Measurements from ENCODE around the gene KCNV2. TPM values are rescaled to one million over a fixed set of nuclear protein-coding genes. Genes with fewer than 3 reads are reported as not detected.
"Not testable (repeated sequence)": the region's sequence is repeated elsewhere in the genome, so short reads cannot be mapped to it uniquely, and the experiment has no call there.

KCNV2 gene
- not detected for total RNA-seq

DNA sequence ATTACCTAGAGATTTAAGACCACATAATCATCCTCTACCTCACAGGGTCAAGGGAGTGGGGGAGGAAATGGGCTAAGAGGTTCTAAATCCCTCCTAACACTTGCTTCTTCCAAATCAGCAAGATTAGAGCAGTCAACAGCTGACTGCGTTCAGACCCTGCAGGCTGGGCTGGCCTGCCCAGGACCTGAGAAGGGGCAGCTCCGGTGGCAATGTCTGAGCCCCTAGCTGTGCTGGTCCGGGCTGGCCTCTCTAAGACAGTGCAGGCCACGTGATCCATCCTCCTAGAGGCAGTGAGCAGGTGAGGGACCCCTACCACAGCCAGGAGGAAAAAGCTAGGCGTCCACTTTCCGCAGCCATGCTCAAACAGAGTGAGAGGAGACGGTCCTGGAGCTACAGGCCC, at the start of gene KCNV2:
KCNV2 (plus strand) TSS at position 126 of the 400 bp plus-strand sequence; CDS start at position 356, 230 bp downstream.
- DNase-seq = no peak

DNA sequence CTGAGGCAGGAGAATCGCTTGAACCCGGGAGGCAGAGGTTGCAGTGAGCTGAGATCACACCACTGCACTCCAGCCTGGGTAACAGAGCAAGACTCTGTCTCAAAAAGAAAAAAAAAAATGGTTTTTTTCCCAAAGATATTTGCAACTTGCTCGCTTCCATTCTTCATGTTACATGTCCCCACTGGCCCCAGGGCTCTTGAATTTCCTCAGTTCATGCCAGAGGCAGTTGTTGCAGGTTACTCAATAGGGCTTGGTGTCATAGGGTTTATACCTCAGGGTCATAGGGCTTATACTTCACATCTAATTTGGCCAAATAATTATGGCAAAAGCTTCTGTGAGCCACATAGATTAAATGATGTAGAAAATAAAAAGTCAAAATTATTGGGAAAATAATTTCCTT, 44.1 kb upstream of the KCNV2 start:
- no peak for DNase-seq

DNA sequence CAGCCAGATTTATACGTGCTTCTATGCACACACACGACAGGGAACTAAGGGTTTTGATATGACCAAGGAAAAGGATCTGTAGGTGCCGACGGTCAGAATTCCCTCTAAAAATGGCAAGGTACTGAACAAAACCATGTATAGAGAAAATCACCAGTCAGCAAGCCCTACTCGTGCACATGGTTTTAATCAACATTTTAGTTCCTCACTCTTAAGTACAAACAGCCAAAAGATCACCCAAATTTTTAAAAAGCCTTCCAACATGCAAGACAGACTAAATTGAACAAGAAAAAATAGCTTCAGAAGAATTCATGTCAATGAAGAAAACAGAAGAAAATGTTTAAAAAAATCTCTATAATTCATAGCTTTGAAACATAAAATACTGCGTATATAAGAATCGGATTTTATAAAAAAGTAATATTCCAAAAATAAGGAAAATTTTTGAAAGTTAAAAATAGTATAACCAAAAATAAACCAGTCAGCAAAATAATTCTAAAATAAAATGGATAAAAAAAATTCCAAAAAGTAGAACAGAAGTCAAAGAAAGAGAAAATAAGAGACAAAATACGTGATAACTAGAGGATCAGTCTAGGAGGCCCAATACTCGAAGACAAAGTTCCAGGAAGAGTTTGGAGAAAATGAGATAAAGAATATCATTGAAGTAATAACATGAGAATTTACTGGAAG, 43.0 kb upstream of the KCNV2 start:
- no peak for DNase-seq

DNA sequence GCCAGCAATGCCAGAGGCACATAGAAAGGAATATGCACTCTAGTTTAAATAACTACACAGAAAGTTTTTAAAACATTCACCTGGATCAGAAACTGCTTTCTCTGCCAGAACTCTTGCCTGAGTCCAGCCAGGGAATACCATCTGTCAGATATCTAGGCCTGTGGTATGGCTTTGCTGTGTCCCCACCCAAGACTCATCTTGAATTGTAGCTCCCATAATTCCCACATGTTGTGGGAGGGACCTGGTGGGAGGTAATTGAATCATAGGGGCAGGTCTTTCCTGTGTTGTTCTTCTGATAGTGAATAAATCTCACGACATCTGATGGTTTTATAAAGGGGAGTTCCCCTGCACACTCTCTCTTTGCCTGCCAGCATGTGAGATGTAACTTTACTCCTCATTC, 41.5 kb upstream of the KCNV2 start:
- DNase-seq = no peak

DNA sequence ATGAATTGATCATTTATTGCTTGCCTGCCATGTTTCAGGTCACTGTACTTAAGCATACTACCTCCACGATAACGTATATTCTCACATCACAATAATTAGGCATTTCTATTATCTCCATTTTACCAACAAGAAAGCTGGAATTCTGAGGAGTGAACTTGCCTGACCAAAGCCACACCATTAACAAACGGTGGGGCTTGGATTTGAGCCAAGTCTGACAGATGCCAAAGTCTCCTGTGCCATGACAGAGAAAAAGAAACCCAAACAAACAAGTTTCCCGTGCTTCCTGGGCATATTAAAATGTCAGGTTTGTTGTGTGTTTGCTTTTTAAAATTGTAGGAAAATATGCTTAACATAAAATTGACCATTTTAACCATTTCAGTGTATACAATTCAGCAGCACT, 40.8 kb upstream of the KCNV2 start:
- DNase-seq = no peak

DNA sequence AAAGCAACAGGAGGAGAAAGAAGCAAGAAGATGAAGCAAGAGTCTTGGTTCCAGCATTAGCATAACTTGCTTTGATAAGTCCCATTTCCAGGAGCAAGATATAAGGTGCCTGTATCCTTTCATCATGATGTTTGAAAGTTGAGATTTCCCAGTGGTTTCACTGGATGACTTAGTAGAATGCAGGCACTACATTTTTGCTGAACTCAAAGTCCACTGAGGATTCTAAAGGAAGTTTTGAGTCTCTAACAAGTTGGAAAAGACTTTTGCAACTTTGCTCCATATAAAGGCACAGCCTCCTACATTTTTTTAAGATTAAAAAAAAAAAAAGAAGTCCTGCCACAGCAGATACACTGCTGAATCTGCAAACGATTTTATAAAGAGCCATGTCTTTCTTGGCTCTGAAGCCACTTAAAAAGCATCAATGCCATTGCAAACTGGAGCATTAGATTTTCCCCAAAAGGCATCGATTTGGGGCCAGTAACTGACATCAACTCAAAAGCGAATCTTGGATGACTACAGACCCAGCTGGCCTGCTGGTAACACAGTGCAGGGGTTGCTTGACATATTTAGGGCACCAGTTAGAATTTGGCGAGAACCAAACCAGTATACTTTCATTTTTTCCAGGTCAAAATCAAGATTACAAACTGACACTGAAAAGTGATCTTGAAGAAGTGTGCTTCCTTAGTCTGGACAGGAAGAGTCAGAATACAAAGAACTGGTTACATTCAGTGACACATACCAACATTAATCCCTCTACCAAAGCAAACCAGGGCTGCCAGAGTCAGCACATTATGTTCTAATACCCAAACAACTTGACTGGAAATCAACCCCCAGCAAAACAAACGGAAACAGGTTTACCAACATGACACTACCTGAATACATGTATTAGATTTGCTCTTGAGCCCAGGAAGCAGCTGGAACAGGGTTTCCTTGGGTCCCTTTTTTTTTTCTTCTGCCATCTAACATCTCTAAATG, 39.1 kb upstream of the KCNV2 start:
- DNase-seq = no peak

DNA sequence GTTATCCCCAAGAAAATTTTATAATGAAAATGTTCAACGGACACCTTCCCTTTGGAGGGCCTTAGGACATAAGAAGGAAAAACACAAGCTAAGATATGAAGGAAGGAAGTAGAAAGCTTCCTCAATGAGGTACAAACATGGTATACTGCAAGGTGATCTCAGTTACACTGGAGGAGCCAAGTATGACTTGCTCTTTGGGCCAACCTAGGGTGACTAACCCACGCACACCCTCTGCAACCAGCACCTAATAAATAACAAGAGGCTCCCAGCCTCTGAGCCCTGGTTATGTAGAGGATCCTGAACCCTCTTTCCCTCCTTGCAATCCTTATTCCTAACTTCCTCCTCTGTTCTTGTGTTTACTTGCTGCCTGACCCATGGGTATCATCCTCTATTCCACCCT, 38.3 kb upstream of the KCNV2 start:
- DNase-seq = no peak

DNA sequence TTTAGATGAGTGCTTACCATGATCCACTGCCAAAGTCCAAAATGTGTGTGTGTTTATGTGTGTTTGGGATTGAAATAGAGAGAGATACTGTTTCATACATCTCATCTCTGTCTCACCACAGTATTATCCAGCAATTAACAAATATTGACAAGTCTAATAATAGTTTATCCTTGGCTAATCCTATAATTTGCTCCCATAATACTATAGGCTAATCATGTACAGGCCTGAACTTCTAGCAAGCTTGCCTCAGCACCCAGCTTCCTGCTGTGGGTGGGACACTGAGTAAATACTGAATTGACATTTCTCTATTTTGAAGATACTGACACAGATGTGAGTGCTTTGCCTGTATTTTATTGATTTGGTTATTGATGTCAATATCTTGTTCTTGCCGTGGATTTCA, 35.3 kb upstream of the KCNV2 start:
- DNase-seq = no peak

DNA sequence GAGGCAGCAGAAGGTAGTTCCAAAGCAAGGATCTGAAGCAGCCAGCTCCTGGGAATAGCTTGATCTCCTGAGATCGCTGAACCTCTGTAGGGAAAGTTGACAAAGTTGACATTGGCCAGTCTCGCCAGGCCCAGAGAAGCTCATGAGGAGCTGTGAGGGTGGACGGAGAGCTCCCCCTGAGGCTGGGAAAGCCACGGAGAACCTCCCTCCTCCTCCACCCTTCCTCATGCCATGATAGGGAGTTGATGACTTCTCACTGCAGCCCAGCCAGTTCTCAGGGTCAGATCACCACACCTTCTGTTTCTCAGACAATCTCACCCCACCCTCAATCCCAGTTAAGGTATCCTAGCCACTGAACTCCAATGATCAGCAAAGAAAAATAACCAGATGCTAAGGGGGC, 30.4 kb upstream of the KCNV2 start:
- no peak for DNase-seq

DNA sequence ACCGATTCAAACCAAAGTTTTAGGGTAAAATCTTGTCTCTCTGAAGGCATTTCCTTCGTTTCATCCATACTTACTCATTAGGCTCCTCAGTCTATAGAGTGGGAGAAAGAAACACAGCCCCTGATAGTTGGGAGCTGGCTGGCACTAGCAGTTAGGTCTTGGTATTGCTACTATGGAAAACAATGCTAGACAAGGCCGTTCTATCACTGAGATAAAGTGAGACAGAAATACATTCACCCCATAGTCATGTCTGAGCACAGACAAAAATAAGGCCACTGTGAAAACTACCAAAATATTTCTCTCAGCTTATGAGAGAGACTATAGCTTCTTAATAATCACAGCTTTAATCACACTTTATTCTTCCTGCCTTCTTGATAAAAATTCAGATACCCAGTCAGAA, 28.7 kb upstream of the KCNV2 start:
- no peak for DNase-seq

DNA sequence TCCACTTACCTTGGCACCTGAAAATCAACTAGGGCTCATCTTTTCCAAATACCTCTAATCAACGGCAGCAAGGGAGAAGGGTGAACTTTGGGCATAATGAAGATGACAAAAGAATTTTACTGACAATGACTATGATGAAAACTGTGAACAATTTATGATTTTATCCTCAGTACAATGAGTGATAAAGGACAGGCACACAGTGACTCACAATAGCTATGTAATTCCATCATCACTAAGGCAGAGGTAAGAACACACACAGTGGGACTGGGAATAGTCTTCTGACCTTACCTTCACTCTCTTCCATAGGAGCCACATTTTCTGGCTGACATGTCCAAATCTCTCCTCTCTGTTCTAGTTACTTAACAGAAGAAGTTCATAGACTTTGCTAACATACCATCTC, 26.1 kb upstream of the KCNV2 start:
- no peak for DNase-seq

DNA sequence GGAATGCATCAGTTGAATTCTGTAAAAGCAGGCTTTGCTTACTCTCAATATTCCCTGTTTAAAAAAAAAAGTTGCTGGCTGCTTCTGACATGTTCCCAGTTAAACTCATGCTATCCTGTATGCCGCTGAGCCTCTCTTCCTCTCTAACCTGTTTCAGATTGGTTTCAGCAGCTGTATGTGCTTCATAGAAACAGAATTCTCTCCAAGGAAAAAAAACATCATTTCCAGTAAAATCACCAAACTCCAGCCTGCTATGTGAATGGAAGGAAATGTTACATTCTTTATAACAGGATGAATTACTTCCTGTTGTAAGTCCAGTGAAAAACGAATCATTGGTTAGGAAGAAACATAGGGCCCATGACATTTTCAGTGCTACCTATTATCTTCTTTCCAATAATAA, 25.7 kb upstream of the KCNV2 start:
- DNase-seq = no peak

DNA sequence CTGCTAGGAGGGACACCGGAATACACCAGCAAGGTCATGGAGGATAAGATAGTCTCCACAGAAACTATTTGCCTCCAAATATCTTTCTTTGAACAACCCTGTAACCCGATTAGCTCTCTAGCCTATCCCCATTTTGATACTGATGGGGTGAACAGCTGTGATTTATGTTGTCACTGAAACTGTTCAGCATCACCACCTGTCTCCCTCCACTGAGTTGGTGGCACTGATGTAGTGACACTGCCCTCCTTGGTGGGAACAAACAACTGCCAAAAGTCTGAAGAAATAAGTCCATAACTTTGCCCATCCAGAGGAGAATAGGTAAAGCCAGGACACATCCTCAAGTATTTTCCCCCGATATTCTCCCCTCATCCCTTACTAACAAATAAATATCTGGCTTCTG, 24.3 kb upstream of the KCNV2 start:
- no peak for DNase-seq

DNA sequence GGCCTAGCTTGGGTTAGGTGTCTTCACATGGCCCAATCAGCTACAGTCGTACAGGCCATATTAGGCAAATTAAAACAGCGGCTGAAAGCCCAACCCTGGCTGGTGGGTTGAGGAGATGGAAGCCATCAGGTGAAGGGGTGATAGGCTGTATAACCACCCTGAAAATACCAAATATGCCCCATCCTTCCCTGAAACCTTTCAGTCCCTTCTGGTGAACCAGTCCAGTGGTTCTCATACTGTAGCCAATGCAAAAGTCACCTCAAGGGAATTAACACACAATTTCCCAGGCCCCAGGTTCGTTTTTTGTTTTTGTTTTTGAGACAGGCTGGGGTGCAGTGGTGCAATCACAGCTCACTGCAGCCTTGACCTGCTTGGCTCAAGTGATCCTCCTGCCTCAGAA, 19.8 kb upstream of the KCNV2 start:
- no peak for DNase-seq

DNA sequence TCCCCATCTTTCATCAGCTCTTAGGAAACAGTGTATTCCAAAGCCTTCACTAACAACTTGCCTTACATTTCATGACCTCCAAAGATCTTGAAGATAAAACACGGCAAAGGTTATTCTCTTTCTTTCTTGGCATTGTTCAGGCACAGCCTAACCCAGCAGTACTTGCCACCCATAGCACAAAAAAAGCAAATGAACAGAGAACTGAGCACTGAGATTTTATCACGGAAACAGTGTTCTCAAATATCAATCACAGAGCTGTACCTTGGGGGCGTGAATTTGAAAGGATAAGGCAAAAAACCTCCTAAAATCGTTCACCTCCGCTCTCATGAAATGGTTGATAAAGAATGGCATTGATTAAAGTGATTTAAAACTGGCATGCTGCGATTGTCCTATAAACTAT, 16.9 kb upstream of the KCNV2 start:
- DNase-seq = no peak

DNA sequence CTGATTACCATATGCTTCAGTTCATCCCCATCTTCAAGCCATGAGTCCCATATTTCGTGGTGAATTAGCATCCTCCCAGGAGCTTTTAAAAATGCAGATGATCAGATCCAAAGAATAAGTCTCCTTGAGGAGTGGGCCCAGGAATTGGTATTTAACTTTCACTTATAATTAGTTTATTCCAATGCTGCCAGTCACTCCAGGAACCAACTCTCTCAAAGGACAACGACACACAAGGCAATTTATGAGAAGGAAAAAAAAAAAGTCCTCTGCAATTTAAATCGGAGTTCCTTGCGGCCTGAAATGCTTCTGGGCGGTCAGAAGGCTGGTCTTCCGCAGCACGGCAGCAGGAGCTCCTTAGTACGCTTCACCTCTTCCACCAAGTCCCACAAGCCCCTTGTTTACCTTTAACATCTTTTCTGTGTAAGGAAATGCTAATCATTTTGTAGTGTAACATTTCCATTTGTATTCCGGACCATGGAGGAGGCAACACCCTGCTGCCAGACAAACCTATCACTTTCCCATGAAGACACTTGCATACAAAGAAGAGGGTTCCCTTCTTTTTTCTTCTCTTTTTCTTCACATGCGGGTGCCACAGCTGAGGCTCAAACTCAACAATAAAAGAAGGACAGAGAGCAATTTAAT, 16.3 kb upstream of the KCNV2 start:
- DNase-seq = no peak

DNA sequence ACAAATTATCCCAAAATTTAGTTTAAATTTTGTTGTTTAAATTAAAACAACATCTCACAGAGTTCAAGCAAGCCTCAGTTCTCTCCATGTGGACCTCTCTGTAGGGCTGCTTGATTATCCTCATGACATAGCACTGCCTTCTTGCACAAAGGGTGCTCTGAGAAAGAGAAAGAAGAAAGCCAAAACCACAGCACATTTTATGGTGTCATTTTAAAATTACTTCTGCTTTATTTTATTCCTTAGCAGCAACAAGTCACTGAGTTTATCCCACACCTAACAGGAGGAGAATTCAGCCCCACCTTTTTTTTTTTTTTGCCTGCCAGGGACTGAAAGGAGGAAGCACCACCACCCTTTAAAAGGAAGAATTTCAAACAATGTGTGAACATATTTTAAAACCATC, 12.8 kb upstream of the KCNV2 start:
- no peak for DNase-seq

DNA sequence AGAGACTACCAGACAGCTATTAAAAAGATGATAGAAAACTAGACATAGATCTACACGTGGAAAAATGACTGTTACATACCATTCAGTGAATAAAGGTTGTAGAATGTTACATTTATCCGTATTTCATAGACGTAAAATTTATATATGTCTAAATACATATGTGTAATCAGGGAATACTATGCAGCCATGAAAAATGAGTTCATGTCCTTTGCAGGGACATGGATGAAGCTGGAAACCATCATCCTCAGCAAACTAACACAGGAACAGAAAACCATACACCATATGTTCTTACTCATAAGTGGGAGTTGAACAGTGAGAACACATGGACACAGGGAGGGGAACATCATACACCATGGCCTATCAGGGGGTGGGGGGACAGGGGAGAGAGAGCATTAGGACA, 10.1 kb upstream of the KCNV2 start:
- not testable (repeated sequence) for DNase-seq

DNA sequence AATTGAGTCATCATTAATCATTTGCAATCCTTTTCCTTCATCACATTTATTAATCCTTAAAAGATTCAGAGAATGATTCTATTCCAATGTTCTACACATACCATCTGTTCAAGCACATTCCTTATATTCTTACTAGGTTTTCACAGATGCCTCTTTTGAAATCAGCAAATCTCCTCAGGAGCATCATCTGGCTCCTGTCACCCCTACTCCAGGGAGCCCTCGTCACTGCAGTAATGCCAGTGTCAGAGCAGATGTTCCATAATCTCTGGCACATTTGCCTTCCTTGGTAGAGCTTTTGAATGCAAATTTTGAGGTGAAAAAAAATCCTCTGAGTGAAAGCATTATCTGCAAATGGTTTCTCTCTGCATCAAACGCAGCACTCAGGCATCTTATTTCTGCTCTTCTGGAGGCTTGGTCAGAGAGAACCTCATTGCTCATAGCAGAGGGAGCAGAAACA, 7.6 kb upstream of the KCNV2 start:
- DNase-seq = no peak

DNA sequence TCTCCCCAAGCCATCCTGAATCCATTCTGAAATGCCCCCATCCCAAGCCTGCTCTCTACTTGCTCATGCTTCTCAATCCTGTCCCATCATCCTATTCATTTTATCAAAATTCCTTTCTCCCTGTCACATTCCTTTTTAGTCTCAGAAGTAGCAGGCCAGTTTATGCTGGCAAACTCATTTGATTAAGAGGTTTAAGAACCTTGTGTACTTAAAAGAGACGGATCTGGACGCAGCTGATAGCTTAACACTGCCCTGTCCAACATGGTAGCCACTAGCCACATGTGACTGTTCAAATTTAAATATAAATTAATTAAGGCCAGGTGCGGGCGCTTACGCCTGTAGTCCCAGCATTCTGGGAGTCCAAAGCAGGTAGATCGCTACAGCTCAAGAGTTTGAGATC, 5.6 kb upstream of the KCNV2 start:
- no peak for DNase-seq

DNA sequence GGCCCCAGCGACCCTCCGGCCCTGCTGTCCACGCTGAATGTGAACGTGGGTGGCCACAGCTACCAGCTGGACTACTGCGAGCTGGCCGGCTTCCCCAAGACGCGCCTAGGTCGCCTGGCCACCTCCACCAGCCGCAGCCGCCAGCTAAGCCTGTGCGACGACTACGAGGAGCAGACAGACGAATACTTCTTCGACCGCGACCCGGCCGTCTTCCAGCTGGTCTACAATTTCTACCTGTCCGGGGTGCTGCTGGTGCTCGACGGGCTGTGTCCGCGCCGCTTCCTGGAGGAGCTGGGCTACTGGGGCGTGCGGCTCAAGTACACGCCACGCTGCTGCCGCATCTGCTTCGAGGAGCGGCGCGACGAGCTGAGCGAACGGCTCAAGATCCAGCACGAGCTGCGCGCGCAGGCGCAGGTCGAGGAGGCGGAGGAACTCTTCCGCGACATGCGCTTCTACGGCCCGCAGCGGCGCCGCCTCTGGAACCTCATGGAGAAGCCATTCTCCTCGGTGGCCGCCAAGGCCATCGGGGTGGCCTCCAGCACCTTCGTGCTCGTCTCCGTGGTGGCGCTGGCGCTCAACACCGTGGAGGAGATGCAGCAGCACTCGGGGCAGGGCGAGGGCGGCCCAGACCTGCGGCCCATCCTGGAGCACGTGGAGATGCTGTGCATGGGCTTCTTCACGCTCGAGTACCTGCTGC, 839 bp downstream of the KCNV2 start:
- no peak for DNase-seq

DNA sequence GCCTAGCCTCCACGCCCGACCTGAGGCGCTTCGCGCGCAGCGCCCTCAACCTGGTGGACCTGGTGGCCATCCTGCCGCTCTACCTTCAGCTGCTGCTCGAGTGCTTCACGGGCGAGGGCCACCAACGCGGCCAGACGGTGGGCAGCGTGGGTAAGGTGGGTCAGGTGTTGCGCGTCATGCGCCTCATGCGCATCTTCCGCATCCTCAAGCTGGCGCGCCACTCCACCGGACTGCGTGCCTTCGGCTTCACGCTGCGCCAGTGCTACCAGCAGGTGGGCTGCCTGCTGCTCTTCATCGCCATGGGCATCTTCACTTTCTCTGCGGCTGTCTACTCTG, 1.4 kb downstream of the KCNV2 start:
- no peak for DNase-seq

DNA sequence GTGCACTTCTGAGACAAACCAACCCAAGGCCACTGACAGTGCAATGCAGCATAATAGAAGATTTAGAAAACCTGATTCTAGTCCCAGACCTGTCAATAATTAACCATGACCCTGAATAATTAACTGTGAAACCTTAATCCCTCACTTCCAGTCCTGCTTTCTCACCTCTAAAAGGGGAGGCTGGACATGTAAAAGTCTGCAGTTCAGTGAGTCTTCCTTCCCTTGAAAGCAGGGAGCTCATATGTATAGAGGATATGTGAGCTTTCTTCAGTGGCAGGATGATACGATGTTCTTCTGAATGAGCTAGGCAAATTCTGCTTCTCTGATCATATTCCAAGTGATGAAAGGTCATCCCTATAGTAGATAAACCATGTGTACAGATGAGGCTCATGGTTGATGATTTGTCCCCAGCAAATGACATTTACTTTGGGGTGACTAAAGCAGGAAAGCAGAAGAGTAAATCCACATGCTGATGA, 2.9 kb downstream of the KCNV2 start:
- no peak for DNase-seq
